ENCODE measurements around the gene TUNAR.

The TUNAR gene

DNA sequence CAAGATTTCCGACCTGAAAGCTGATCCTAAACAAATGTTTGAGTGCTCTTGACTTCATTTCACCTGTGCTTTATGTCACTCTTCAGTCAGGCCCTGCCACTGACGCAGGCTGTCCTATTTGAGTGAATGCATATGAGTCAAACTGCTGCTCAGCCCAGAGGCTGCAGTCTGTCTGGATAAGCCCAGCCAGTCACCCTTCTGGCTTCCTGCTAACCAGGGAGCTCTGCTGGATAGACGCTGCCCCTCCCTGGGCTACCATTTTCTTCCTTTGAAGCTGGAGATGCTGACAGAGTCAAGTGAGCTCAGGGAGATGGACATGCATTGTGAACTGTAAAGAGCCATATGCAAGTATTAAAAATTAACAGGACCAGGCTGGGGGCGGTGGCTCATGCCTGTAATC, 5.1 kb upstream of the TUNAR start:
- no peak for DNase-seq (ENCODE audit: low spot score)

- DNase-seq (ENCODE audit: low spot score), result no peak
Observed at GRCh38 chr14:95872777-95873176, 3.9 kb upstream of the TUNAR start.

DNA sequence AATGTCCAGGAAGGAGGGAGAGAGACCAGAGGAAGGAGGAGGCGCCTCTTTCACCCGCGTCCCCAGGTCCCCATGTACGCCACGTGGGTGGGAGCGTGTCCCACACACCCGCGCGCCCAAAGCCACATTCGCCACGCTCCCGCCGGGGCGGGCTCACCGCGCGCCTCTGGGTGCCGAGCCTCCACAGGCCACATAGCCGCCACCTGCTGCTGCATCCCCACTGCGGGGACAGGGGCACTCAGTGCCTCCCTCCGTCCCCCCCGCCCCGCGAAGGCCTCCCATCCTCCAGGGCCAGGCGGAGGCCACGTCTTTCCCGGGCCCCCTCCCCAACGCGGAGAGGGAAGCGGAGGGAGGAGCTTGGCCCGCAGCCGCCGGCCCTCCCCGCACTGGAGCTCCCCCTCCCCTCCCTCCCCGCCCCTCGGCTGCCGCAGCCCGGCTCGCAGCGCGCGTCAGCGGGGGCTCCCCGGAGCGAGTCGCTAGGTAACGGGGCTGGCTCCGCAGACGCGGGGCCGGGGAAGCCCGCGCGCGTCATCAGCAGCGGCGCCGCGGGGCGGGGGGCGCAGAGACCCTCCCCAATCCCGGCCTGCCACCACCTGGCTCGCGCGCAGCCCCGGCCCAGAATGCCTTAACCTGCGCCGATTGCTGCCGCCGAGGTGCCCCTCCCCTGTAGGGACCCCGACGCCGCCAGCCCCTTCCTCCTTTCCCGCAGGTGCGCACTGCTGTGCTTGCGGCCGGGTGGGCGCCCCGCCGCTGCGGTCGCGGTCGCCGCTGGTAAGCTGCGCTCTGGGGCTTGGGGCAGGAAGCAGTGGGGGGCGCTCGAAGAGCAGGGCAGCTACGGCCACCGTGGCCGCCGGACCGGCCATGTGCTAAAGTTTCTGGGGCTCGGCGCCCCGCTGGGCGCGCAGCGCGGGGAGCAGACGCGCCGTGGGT, 536 bp upstream of the TUNAR start:
- peak; percentile 2 for DNase-seq (ENCODE audit: low spot score)

DNA sequence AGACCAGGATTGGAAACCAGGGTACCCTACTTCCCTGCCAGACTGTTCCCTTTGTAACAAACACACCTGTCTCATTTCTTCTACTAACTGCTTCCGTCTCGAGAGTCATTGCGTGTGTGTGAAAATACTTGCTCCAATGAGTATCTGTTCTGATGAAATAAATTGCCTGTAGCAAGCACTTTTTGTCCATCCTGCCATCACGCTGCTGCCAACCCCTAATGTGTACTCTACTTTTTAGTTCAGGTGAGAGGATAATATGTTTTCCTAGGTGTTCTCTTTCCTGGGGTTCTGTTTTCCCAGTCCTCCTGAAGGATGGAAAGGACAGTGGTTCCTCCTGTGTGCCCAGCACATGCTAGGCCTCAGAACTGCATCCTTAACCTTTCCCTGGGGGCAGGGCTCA, 1.0 kb downstream of the TUNAR start:
- no peak for DNase-seq (ENCODE audit: low spot score)

DNA sequence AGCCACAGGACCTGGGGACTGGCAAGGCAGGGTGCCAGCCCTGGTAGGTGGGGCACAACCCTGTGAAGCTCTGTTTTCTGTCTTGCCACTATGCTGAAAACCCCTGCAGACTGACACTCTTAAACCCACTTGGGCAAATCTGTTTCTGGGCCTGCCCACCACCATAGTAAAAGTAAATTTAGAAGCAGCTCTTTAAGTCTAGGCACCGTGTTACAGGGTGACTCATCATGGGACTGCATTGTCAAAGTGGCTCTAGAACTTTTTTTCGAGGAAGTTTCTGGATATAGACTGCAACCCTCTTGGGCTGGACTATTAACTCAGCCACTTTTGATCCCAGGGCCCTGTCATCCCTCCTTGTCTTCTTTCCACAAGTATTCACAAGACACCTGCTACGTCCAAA, 7.7 kb downstream of the TUNAR start:
- DNase-seq (ENCODE audit: low spot score), result no peak

- no peak for DNase-seq (ENCODE audit: low spot score)
Observed at GRCh38 chr14:95885278-95885677, 8.6 kb downstream of the TUNAR start.

GRCh38 chr14:95885866-95886265, 9.2 kb downstream of the TUNAR start:
- no peak for DNase-seq (ENCODE audit: low spot score)

- no peak for DNase-seq (ENCODE audit: low spot score)
Observed at GRCh38 chr14:95886366-95887056, 9.9 kb downstream of the TUNAR start.

DNA sequence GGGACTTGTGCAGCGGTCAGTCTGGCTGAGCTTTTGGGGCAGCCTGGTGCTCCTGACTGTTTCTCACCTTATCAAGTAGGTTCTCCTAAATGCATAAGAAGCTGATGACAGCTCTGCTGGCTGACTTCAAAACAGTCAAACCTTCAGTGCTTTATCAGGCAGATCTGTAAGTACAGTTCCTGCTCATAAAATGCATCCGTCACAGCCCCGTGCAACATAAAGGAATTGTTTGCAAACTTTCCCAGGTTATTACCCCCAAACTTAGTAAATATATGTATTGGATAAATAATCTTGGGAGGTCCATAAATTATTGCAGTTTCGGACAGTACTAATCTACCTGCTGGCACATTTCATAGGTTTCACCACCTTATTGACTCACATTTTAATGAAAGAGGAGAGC, 10.7 kb downstream of the TUNAR start:
- no peak for DNase-seq (ENCODE audit: low spot score)

GRCh38 chr14:95889236-95889979, 12.8 kb downstream of the TUNAR start:
- no peak for DNase-seq (ENCODE audit: low spot score)

GRCh38 chr14:95891742-95892141, 15.1 kb downstream of the TUNAR start:
- no peak for DNase-seq (ENCODE audit: low spot score)

- no peak for DNase-seq (ENCODE audit: low spot score)
Observed at GRCh38 chr14:95892142-95892541, 15.5 kb downstream of the TUNAR start.

- peak; percentile 15 for DNase-seq (ENCODE audit: low spot score)
Observed at GRCh38 chr14:95895720-95896119, 19.1 kb downstream of the TUNAR start.

- no peak for DNase-seq (ENCODE audit: low spot score)
Observed at GRCh38 chr14:95896498-95897135, 20.0 kb downstream of the TUNAR start.

DNA sequence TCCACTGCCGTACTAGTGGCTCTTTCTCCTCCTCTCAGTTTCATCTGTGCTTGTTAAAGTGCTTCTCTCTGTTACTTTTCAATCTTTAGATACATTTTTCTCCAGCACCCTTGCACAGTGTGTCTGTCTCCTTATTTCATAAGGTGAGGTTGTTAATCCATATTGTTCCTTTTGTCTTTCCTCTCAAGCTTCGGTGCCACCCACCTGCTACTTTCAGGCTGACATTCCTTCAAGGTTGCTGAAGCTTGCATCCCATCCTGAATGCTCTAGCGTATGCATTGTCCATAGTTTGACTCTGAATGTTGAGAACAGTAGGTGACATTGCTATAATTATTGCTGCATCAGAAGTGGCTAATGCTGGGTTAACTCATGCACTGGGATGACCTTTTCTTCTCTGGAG, 20.6 kb downstream of the TUNAR start:
- DNase-seq (ENCODE audit: low spot score), result no peak

GRCh38 chr14:95901054-95901453, 24.4 kb downstream of the TUNAR start:
- no peak for DNase-seq (ENCODE audit: low spot score)

GRCh38 chr14:95902273-95902826, 25.7 kb downstream of the TUNAR start:
- no peak for DNase-seq (ENCODE audit: low spot score)

GRCh38 chr14:95903165-95903564, 26.5 kb downstream of the TUNAR start:
- DNase-seq (ENCODE audit: low spot score), result no peak

DNA sequence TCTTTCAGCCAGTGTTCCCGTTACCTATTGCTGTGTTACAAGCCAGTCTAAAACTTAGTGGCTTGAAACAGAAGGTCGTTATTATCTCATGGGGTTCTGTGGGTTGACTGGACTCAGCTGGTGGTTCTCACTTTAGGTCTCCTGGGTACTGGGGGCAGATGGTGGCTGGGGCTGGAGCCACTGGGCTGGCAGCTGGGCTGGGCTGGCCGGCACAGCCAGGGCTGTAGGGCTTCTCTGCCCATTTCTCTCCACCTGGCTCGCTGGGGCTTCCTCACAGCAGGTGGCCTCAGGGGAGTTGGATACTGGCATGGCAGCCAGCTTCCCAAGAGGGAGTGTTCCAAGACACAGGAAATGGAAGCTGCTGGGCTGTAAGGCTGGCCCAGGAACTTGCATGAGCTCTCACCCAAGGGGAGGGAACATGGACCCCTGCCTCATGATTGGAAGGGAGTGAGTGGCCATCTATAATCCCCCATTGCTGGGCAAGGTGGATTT, 27.0 kb downstream of the TUNAR start:
- DNase-seq (ENCODE audit: low spot score), result no peak

GRCh38 chr14:95906591-95906990, 30.0 kb downstream of the TUNAR start:
- DNase-seq (ENCODE audit: low spot score), result no peak

DNA sequence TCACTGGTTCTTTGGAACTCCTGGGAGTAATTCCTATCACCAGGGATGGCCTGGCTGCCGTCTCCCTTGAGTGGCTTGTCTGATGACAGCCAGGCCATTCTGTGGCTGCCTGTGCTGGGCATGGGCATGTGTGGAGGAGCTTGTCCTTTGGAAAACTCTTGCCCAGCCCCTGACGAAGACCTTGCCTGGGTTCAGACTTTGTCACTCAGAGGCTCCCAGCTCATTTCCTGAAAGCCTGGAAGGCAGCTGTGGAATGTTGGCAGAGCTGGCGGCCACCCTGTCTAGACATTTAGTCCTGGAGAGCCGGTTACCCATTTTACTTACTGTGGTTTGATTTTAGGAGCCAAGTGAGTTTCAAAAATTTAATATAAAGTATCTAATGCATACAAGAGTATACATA, 34.0 kb downstream of the TUNAR start:
- DNase-seq (ENCODE audit: low spot score), result no peak

All from SK-N-DZ (cell line).